B cell (primary cell): ENCODE results near the gene NKAIN2. TPM values are rescaled to one million over a fixed set of nuclear protein-coding genes. Genes with fewer than 3 reads are reported as not detected.

ENCODE experiments used
- ATAC-seq: fragments of 200-7000 bp; cut with Tn5 transposase; one replicate; pipeline ENCODE4 v1.10.0; 2021; ENCODE audit warnings: low read depth, mild to moderate bottlenecking, moderate number of reproducible peaks, moderate library complexity
- CTCF ChIA-PET: fragments of 350-600 bp; sonication (Branson Sonifier 250); formaldehyde crosslinking; loops from one replicate; lab custom pipeline; 2021; ENCODE audit warnings: antibody characterized with exemption, inconsistent platforms; lab: Charles Lee
- POLR2A ChIA-PET: fragments of 350-600 bp; sonication (Branson Sonifier 250); formaldehyde crosslinking; loops from one replicate; lab custom pipeline; 2021; ENCODE audit warnings: antibody characterized with exemption; lab: Charles Lee
- DNase-seq: peaks from one replicate; pipeline ENCODE4 v3.0.0; 2013
- H2AFZ ChIP-seq: 2 replicates; pipeline ENCODE4 v1.6.1; 2012; ENCODE audit warnings: mild to moderate bottlenecking, low read depth, low read length; ENCODE audit not compliant: insufficient read depth, poor library complexity, severe bottlenecking
- H3K27ac ChIP-seq, 2 donors: 1 replicate in 1 of 2; 2 replicates in 1 of 2; pipeline ENCODE4 v1.5.1; 2012 to 2013; ENCODE audit warnings: low read length in 2 of 2, mild to moderate bottlenecking in 2 of 2, moderate library complexity in 1 of 2
- H3K27me3 ChIP-seq, 4 experiments: fragments of 200-600 bp in 1 of 4; sonication (generic) in 1 of 4; replicated peaks in 1 of 4; 1 replicate in 2 of 4; 2 replicates in 2 of 4; pipeline versions ENCODE4 v1.6.1 to v1.7.0; 2013 to 2016; ENCODE audit warnings: low read length in 3 of 4, mild to moderate bottlenecking in 2 of 4, mixed read lengths in 1 of 4, moderate library complexity in 1 of 4; ENCODE audit not compliant: insufficient read depth in 4 of 4, control insufficient read depth in 3 of 4; ENCODE audit errors: control extremely low read depth in 1 of 4
- H3K36me3 ChIP-seq, 2 experiments: replicated peaks in 1 of 2; 1 replicate in 1 of 2; 2 replicates in 1 of 2; pipeline versions ENCODE4 v1.6.1 to v1.7.1; 2013; ENCODE audit warnings: low read length in 1 of 2; ENCODE audit not compliant: insufficient read depth in 2 of 2, control insufficient read depth in 1 of 2; ENCODE audit errors: control extremely low read depth in 1 of 2, extremely low read depth in 1 of 2
- H3K4me1 ChIP-seq, 2 donors: fragments of 200-600 bp in 1 of 2; sonication (generic) in 1 of 2; 1 replicate in 1 of 2; 2 replicates in 1 of 2; pipeline versions ENCODE4 v1.5.1 to v1.6.1; 2013 to 2017; ENCODE audit warnings: low read length in 2 of 2; ENCODE audit not compliant: control insufficient read depth in 2 of 2, insufficient read depth in 2 of 2
- H3K4me2 ChIP-seq: replicated peaks from 2 replicates; pipeline ENCODE3; 2012; ENCODE audit warnings: mild to moderate bottlenecking, low read depth, low read length; ENCODE audit not compliant: poor library complexity, severe bottlenecking
- H3K4me3 ChIP-seq, 5 experiments: fragments of 200-600 bp in 1 of 5; sonication (generic) in 1 of 5; 1 replicate in 3 of 5; 2 replicates in 2 of 5; pipeline versions ENCODE4 v1.5.1 to v1.7.0; 2011 to 2016; ENCODE audit warnings: low read length in 4 of 5, mild to moderate bottlenecking in 4 of 5, low read depth in 2 of 5, control low read depth in 1 of 5, moderate library complexity in 1 of 5; ENCODE audit not compliant: insufficient read depth in 1 of 5; ENCODE audit errors: control extremely low read depth in 1 of 5, extremely low read depth in 1 of 5
- H3K79me2 ChIP-seq: fragments of 200-600 bp; sonication (generic); one replicate; pipeline ENCODE4 v1.6.0; 2016; ENCODE audit warnings: low read length; ENCODE audit not compliant: control insufficient read depth, insufficient read depth
- H3K9ac ChIP-seq: fragments of 200-600 bp; sonication (generic); 2 replicates; pipeline ENCODE4 v1.6.1; 2017; ENCODE audit warnings: mild to moderate bottlenecking, low read length, moderate library complexity
- H3K9me3 ChIP-seq, 3 donors: one replicate each; pipeline versions ENCODE4 v1.6.1 to v1.7.1; 2013; ENCODE audit warnings: low read length in 2 of 3; ENCODE audit not compliant: control insufficient read depth in 2 of 3, insufficient read depth in 1 of 3; ENCODE audit errors: control extremely low read depth in 1 of 3
- H4K20me1 ChIP-seq: 2 replicates; pipeline ENCODE4 v1.6.0; 2012; ENCODE audit warnings: mild to moderate bottlenecking, low read length; ENCODE audit not compliant: insufficient read depth, control insufficient read depth, poor library complexity, severe bottlenecking
- H3K27ac Mint-ChIP-seq: one replicate; pipeline ENCODE4 v1.8.0; 2021; ENCODE audit warnings: mixed read lengths
- H3K27me3 Mint-ChIP-seq: one replicate; pipeline ENCODE4 v1.8.0; 2021; ENCODE audit warnings: mixed read lengths
- H3K4me1 Mint-ChIP-seq: one replicate; pipeline ENCODE4 v1.8.0; 2021; ENCODE audit warnings: mixed read lengths
- H3K4me3 Mint-ChIP-seq: one replicate; pipeline ENCODE4 v1.8.0; 2021; ENCODE audit warnings: mixed read lengths
- H3K9me3 Mint-ChIP-seq: one replicate; pipeline ENCODE4 v1.8.0; 2022; ENCODE audit warnings: mixed read lengths; ENCODE audit not compliant: insufficient read depth
- EZH2 ChIP-seq: IDR thresholded peaks from 2 replicates; pipeline ENCODE4 v1.6.1; 2012; ENCODE audit warnings: borderline replicate concordance, low read depth, mild to moderate bottlenecking, moderate library complexity, low read length; ENCODE audit not compliant: insufficient read depth, poor library complexity, severe bottlenecking
- WGBS: methylation state at CpG from one replicate; pipeline ENCODE4 v1.1.5; 2013; ENCODE audit warnings: missing lambda C conversion rate; ENCODE audit not compliant: insufficient coverage; 5-methylcytosine and 5-hydroxymethylcytosine counted together
- intact Hi-C: fragments of 100-400 bp; cut with micrococcal nuclease; formaldehyde crosslinking; loops from one replicate; pipeline ENCODE4 v1.10.0; 2022
- polyA plus RNA-seq: library from polyadenylated mRNA; depleted of rRNA; stranded (reverse); fragments of >200 nt; gene quantifications from 2 replicates; pipeline ENCODE4 v1.2.3, GENCODE V29; 2012
- total RNA-seq, 2 donors: library from RNA; stranded (reverse); fragments of 120-200 nt in 1 of 2; gene quantifications; 1 replicate in 1 of 2; 2 replicates in 1 of 2; pipeline versions ENCODE4 v1.2.3 to v1.2.4, GENCODE V29; 2013 to 2022
- TF ChIP-seq, protein P1 (sequence below): fragments of 200-600 bp; IDR thresholded peaks from one replicate; pipeline ENCODE4 v1.8.0; 2022; ENCODE audit warnings: antibody characterized with exemption, mild to moderate bottlenecking

The NKAIN2 gene
- total and polyA plus RNA-seq, 2 donors (not counting 1 experiment from before 2014, with no cell fraction given): not detected

DNA sequence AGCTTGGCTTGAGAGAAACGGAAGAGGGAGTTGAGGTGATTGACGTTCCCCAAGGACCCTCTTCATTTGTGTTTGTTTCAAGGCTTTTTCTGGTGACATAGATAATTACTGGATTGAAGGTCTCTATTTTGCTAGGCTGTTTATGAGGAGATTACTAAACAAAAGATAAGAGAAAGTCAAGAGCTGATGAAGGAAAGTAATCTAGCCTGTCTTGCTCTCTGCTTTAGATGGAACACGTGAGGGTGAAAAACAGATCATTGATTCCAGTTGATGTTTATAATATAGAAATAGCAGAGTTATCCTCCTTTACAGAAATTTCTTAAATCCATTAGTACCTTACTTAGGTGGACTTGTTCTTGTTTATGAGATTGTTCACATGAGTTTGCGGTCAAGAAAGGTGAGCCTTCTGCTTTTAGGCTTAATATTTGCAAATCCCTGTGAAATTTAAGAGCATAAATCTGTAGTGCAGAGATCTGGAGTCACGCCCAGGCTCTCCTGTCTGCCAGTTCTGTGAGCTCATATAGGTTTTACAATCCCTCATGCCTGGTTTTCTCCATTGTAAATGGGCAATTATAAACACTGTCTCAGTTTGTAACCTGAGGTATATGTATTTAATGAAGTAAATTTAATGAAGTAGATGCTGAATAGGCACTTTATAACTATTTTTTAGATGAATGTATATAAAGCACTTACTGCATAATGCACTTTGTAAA lies 272.8 kb downstream of the NKAIN2 start:
- DNase-seq: no peak
- 86% methylated on average over 2 of the region's 5 CpGs for WGBS
- no peak overlapping the region for H3K27ac Mint-ChIP-seq
- no peak overlapping the region for H3K4me3 Mint-ChIP-seq
- Histone ChIP-seq H4K20me1 (no peaks in the 10 kb centered on the region), H2AFZ (no peak overlapping the region), H3K27me3 (no peaks in the 10 kb centered on the region), H3K4me1 (no peaks in the 10 kb centered on the region), H3K4me2 (no peak overlapping the region), H3K27ac (no peak overlapping the region), H3K4me3 (no peak overlapping the region), H3K9ac (no peak overlapping the region), H3K79me2 (no peaks in the 10 kb centered on the region), H3K9me3 (no peaks in the 10 kb centered on the region), H3K36me3 (no peaks in the 10 kb centered on the region)
- POLR2A ChIA-PET: no interaction called here
- H3K27me3 Mint-ChIP-seq: no peaks in the 10 kb centered on the region
- CTCF ChIA-PET: no interaction called here
- no peak for TF ChIP-seq EZH2
- TF ChIP-seq, protein P1, sequence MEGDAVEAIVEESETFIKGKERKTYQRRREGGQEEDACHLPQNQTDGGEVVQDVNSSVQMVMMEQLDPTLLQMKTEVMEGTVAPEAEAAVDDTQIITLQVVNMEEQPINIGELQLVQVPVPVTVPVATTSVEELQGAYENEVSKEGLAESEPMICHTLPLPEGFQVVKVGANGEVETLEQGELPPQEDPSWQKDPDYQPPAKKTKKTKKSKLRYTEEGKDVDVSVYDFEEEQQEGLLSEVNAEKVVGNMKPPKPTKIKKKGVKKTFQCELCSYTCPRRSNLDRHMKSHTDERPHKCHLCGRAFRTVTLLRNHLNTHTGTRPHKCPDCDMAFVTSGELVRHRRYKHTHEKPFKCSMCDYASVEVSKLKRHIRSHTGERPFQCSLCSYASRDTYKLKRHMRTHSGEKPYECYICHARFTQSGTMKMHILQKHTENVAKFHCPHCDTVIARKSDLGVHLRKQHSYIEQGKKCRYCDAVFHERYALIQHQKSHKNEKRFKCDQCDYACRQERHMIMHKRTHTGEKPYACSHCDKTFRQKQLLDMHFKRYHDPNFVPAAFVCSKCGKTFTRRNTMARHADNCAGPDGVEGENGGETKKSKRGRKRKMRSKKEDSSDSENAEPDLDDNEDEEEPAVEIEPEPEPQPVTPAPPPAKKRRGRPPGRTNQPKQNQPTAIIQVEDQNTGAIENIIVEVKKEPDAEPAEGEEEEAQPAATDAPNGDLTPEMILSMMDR: no peak
- ATAC-seq: no peak
- intact Hi-C loops: no loop called here
- no peaks in the 10 kb centered on the region for H3K4me1 Mint-ChIP-seq
- H3K9me3 Mint-ChIP-seq: peaks cover 2% of the 10 kb centered on the region

DNA sequence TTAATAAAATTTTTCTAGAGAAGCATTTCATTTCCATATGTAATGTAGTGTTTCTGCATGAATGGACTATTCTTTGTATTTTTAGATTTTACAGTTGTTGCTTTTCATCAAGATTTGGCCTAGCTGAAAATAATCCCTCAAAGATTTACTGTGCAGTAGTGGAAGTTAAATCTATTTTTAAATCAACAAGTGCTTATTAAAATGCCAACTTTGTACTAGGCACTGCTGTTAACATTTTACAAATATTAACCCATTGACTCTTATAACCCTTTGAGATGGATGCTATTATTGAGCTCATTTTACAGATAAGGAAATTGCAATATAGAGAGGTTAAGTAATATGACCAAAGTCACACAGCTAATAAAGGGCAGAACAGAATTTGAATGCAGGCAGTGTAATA lies 274.5 kb downstream of the NKAIN2 start:
- ChIA-PET POLR2A (no interaction called here), CTCF (no interaction called here)
- Histone ChIP-seq H3K79me2 (no peaks in the 10 kb centered on the region), H2AFZ (no peak overlapping the region), H3K4me1 (no peaks in the 10 kb centered on the region), H3K4me2 (no peak overlapping the region), H4K20me1 (no peaks in the 10 kb centered on the region), H3K27ac (no peak overlapping the region), H3K9ac (no peak overlapping the region), H3K36me3 (no peaks in the 10 kb centered on the region), H3K9me3 (no peaks in the 10 kb centered on the region), H3K27me3 (no peaks in the 10 kb centered on the region), H3K4me3 (no peak overlapping the region)
- no peak for TF ChIP-seq EZH2
- TF ChIP-seq, protein P1: no peak
- Mint-ChIP-seq H3K4me1 (no peaks in the 10 kb centered on the region), H3K27ac (no peak overlapping the region), H3K9me3 (no peaks in the 10 kb centered on the region), H3K4me3 (no peak overlapping the region), H3K27me3 (no peaks in the 10 kb centered on the region)
- DNase-seq: no peak
- intact Hi-C loops: no loop called here
- no peak for ATAC-seq
